GM12872 (cell line): ENCODE measurements around the gene SRSF6.

ENCODE experiments used
- TF ChIP-seq, protein P1 (sequence below): IDR thresholded peaks from 3 replicates; pipeline ENCODE4 v1.5.1; 2011; ENCODE audit warnings: low read depth, mild to moderate bottlenecking, low read length, moderate library complexity; ENCODE audit not compliant: insufficient read depth

Gene SRSF6

DNA sequence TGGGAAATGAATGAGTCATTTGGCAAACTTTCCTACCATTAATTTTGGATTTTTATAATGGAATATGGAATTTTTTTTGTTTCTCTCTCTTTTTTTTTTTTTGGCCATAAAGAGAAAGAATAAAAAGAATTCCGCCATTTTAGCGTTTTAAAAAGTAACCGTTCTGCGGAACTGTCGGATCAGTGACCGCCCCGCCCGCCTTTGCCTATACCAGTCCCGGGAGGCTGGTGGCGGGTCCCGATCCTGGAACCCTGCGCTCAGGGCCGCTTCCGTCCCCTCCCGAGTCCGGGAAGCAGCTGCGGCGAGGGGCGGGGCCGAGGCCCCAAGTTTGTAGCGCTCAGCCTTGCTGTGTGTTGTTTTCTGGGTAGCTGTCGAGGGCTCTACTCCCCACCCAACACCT lies 50.4 kb downstream of the SRSF6 start:
- TF ChIP-seq, protein P1, sequence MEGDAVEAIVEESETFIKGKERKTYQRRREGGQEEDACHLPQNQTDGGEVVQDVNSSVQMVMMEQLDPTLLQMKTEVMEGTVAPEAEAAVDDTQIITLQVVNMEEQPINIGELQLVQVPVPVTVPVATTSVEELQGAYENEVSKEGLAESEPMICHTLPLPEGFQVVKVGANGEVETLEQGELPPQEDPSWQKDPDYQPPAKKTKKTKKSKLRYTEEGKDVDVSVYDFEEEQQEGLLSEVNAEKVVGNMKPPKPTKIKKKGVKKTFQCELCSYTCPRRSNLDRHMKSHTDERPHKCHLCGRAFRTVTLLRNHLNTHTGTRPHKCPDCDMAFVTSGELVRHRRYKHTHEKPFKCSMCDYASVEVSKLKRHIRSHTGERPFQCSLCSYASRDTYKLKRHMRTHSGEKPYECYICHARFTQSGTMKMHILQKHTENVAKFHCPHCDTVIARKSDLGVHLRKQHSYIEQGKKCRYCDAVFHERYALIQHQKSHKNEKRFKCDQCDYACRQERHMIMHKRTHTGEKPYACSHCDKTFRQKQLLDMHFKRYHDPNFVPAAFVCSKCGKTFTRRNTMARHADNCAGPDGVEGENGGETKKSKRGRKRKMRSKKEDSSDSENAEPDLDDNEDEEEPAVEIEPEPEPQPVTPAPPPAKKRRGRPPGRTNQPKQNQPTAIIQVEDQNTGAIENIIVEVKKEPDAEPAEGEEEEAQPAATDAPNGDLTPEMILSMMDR = no peak

DNA sequence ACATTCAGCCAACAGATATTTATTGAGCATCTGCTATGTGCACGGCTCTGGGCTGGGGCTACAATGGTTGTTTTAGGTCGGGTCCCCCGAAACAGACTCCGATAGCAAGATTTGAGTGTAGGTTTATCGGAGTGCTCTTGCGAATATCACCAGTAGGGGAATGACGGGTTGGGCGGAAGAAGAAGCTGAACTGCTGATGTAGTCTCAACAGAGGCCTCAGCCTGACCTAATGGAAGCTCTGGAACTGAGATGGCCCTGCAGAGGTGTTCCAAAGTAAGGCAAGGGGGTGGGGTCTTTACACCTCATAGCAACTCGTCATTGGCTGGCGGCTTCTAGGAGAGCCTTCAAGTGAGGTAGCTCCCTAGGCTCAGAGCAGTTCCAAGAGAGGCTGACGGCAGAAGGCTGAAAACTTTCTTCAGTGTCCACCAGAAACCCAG lies 50.9 kb downstream of the SRSF6 start:
- TF ChIP-seq, protein P1 = no peak

DNA sequence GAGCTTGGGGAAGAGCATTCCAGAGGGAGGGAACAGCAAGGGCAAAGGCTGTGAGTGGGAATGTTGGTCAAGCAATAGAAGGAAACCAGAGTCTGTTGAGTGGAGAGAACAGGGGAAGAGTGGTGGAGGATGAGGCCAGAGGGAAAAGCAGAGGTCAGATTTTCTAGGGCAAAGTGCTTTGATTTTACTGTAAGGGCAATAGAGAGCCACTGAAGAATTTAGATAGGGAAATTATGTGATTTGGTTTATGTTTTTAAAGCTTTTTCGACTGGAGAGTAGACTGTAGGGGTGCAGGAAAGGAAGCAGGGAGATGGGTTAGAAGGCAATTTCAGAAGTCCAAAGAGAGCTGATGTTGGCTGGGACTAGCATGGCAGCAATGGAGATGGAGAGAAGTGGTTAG lies 54.2 kb downstream of the SRSF6 start:
- TF ChIP-seq, protein P1 = no peak

DNA sequence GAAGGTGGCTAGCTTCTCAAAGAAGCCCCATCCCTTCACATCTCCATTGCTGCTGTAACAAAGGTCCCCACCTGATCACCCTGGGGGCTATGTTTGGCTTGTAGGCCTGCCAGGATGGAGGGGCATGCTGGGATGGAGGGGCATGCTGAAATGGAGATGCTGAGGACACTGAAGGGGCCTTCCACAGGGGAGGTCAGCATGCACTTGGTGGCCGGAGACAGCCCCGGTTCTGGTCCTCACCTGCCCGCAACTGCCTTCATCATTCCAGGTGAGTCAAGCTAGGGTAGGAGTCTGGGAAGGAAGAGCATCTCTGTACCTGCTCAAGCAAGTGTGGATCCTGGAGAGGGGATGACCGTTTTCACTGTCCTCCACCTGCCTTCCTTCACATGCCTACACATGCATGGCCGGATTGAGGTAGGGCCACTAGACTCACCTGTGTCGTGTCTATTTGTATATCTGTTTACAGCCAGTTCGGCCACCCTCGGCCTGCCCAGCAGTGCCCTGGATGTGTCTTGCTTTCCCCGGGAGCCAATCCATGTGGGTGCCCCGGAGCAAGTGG lies 55.8 kb downstream of the SRSF6 start:
- TF ChIP-seq, protein P1 = no peak
